PC-9 (cell line): Measurements from ENCODE around the gene ZFAND3.

Experiments
- CTCF ChIP-seq: fragments of 200-600 bp; sonication (generic); conservative IDR thresholded peaks from 2 replicates; pipeline ENCODE4 v1.6.1; 2017; ENCODE audit warnings: mixed run types, antibody characterized with exemption, mild to moderate bottlenecking, moderate library complexity
- EZH2 ChIP-seq: fragments of 200-600 bp; sonication (generic); IDR thresholded peaks from 2 replicates; pipeline ENCODE4 v1.8.0; 2017; ENCODE audit warnings: antibody characterized with exemption, low read depth

- TF ChIP-seq CTCF (no peak), EZH2 (no peak)
Observed at GRCh38 chr6:37840940-37841300, 21.4 kb downstream of the ZFAND3 start.
